Stimulated activated naive CD8-positive, alpha-beta T cell treated with anti-CD3 and anti-CD28 coated beads, Interleukin-15, Interleukin-2, amounts not matched to agents 100 ng/mL and 50 ng/mL, for 24 hours (primary cell): ENCODE results near the gene HEPACAM.

Source experiments
- H3K27ac Mint-ChIP-seq: one replicate; pipeline ENCODE4 v1.8.0; 2021; ENCODE audit warnings: mild to moderate bottlenecking, mixed read lengths
- H3K27me3 Mint-ChIP-seq: one replicate; pipeline ENCODE4 v1.8.0; 2021; ENCODE audit warnings: mixed read lengths
- H3K36me3 Mint-ChIP-seq: one replicate; pipeline ENCODE4 v1.8.0; 2021; ENCODE audit warnings: low read depth, mixed read lengths
- H3K4me1 Mint-ChIP-seq: one replicate; pipeline ENCODE4 v1.8.0; 2021; ENCODE audit warnings: low read depth, mixed read lengths
- H3K4me3 Mint-ChIP-seq: one replicate; pipeline ENCODE4 v1.8.0; 2021; ENCODE audit warnings: mild to moderate bottlenecking, mixed read lengths
- H3K9me3 Mint-ChIP-seq: one replicate; pipeline ENCODE4 v1.8.0; 2021; ENCODE audit warnings: mixed read lengths

HEPACAM gene

DNA sequence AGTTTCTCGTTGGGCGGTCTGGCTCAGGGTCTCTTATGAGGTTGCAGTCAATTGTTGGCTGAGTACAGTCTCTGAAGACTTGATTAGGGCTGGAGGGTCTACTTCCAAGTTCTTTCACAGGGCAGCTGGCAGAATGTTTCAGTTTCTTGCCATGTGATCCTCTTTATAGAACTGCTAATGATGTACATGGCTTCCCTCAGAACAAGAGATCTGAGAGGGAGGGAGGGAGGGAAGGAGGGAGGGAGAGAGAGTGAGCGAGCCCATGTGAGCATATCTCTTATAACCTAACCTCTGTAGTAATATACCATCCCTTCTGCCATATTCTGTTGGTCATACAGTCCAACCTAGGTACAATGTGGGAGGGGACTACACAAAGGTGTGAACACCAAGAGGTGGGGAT lies 15.5 kb upstream of the HEPACAM start:
- Mint-ChIP-seq H3K27ac (no peak overlapping the region), H3K4me3 (no peak overlapping the region), H3K36me3 (peaks cover 11% of the 10 kb centered on the region), H3K4me1 (peaks cover 8% of the 10 kb centered on the region), H3K9me3 (peaks cover 7% of the 10 kb centered on the region), H3K27me3 (no peaks in the 10 kb centered on the region)

DNA sequence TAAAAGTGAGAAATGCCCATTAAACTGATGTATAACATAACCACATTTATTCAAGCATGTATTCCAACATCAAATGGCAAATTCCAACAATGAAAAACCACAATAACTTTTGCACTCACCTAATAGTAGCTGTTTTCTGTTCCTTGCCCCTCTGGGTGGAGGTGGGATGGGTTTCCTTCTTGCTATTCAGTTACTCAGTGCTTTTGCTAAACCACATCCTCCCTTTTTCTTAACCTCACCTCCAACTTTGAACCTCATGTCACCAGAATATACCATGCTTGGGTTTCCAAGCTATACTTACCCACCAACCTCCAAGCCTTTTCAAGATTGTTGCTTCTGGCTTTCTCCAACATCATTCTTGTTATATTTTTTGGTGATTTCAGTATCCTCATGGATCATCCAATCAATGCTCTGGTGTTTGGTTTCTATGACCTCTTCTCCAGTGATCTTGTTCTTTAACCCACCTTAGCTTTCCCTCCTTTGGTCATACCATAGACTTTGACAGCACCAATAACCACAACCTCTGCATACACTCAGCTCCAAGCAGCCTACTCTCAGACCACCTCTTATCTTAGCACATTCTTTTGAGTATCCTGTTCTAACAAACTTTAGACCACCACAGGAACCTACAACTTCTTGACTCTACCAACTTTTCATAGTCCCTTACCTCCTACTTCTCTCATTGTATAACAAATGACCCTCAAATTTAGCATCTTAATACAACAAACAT lies 14.9 kb upstream of the HEPACAM start:
- Mint-ChIP-seq H3K27me3 (no peaks in the 10 kb centered on the region), H3K27ac (no peak overlapping the region), H3K4me1 (peaks cover 8% of the 10 kb centered on the region), H3K4me3 (no peak overlapping the region), H3K36me3 (peaks cover 11% of the 10 kb centered on the region), H3K9me3 (peaks cover 7% of the 10 kb centered on the region)

DNA sequence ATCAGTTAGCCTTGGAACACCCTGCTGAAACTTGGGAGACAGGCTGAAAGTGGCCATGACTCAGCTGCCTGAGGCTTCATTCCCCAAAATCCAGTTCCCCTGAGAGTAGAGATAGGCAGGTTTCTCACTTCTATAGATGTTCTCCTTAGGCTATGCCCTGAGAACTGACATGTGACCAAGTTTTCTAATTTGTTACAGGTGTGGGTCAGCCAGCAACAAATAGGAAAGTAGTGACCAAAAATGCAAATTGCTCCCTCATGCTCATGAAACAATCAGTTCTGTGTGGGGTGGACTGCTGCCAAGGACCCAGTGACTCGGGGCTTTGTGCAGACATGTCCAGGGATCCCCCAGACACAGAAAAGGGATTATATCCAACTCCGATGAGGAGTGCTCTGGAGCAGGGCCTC lies 10.9 kb upstream of the HEPACAM start:
- Mint-ChIP-seq H3K4me1 (peaks cover 12% of the 10 kb centered on the region), H3K4me3 (no peak overlapping the region), H3K36me3 (peaks cover 11% of the 10 kb centered on the region), H3K27ac (no peak overlapping the region), H3K27me3 (no peaks in the 10 kb centered on the region), H3K9me3 (peaks cover 7% of the 10 kb centered on the region)

DNA sequence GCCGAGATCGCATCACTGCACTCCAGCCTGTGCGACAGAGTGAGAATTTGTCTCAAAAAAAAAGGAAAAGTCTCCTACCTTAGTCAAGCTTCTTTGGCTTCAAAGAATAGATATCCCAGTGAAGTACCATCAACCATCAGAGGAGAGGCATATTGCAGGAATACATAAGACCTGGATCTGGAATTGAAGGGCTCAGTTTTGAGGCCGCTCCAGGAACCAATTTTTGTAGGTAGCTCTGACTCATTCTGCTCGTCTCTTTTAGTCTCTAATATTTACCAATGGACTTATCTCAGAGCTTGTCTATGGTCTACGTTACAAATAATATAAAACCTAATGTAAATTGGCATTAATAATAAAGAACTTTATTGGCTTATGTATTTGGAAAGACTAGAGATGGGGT lies 10.0 kb upstream of the HEPACAM start:
- Mint-ChIP-seq H3K27me3 (no peaks in the 10 kb centered on the region), H3K27ac (no peak overlapping the region), H3K4me3 (no peak overlapping the region), H3K4me1 (peaks cover 12% of the 10 kb centered on the region), H3K9me3 (peaks cover 7% of the 10 kb centered on the region), H3K36me3 (peaks cover 11% of the 10 kb centered on the region)

DNA sequence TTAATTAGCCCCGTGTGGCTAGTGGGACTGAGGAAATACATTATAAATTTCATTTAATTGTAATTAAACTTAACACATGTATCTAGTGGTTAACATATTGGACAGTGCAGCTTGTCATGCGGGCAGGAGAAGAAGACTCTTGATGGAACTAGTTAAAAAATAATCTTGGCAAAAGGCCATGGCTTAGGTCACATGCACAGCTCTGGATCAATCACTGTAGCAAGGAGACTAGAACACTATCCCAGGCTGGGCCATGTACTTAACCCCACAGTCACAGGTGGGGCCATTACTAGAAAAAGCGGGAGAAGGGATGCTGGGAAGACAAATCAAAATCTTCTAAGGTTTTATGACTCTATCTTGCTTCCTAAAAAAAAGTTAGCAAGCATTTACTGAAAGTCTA lies 8.7 kb upstream of the HEPACAM start:
- Mint-ChIP-seq H3K4me1 (peaks cover 12% of the 10 kb centered on the region), H3K9me3 (peaks cover 7% of the 10 kb centered on the region), H3K4me3 (no peak overlapping the region), H3K27ac (no peak overlapping the region), H3K27me3 (no peaks in the 10 kb centered on the region), H3K36me3 (peaks cover 11% of the 10 kb centered on the region)

DNA sequence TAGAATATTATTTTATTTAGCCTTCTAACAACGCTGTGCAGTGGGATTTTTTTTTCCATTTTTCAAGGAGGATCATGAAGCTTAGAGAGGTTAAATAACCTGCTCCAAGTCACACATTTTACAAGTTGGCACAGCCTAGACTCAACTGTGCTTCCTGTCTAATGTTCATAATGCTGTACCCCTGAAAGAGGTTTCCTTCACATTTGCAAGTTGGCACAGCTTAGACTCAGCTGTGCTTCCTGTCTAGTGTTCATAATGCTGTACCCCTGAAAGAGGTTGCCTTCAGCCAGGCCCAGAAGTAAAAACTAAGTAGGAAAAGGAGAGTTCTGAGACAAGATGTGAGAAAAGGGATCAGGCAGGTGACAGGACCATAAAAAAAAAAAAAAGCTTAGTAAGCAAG lies 7.9 kb upstream of the HEPACAM start:
- Mint-ChIP-seq H3K4me3 (no peak overlapping the region), H3K4me1 (peaks cover 12% of the 10 kb centered on the region), H3K27me3 (no peaks in the 10 kb centered on the region), H3K9me3 (peaks cover 6% of the 10 kb centered on the region), H3K36me3 (peaks cover 6% of the 10 kb centered on the region), H3K27ac (peak overlapping the region; percentile 7)

DNA sequence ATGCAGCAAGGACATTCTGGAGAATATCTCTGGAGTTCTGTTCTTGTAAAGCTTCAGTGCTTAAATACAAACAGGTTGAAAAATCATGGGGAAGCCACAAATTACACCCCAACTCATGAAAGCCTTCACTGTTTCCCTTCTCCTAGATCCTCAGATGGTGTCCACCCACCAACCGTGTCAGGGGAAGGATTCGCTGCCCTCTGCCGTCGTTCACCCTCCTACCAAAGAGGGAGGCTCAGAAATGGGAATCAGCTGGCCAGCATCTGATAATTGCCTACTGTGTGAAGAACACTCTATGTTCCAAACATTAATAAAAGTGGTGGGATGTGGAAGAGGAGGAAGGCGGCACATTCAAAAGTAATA lies 7.4 kb upstream of the HEPACAM start:
- Mint-ChIP-seq H3K9me3 (peaks cover under 1% of the 10 kb centered on the region), H3K27ac (no peak overlapping the region), H3K36me3 (peaks cover 1% of the 10 kb centered on the region), H3K4me3 (no peak overlapping the region), H3K4me1 (peaks cover 12% of the 10 kb centered on the region), H3K27me3 (no peaks in the 10 kb centered on the region)

DNA sequence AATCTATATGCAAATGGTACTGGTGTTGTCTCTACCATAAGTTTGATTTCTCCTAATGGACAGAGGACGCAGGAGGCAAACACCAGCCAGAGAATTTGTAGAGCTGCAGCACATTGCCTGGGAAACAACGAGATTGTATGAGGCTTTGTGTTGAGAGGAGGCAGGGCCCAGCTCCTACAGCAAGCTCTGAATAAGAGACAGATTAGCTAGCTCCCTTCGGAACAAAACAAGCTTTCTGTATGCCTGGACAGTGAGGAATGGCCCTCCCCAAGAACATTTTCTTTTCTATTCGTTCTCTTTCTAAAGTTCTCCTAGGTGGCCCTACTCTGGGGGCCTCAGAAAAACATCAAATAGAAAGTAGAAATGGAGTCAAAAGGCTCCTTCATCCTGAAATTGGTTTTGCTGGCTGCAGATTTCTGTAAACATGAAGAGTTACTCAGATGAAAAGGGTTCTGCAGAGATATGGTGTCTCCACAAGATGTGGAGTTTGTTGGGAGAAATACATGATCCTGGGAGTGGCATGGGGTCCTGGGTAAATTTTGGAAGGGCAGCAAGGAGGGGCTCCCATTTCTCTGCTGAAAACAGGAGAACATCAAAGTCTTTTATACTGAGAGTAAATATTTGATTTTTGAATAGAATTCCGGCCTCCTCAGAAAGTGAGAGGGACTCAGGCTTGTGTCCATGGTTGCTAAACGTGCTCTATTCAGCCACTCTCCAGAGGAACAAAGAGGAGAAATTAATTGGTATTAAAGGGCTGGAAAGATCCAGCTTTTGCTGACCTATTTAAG lies 6.8 kb upstream of the HEPACAM start:
- no peaks in the 10 kb centered on the region for H3K9me3 Mint-ChIP-seq
- H3K27ac Mint-ChIP-seq = no peak overlapping the region
- no peak overlapping the region for H3K4me3 Mint-ChIP-seq
- no peaks in the 10 kb centered on the region for H3K27me3 Mint-ChIP-seq
- peaks cover 12% of the 10 kb centered on the region for H3K4me1 Mint-ChIP-seq
- H3K36me3 Mint-ChIP-seq = no peaks in the 10 kb centered on the region

DNA sequence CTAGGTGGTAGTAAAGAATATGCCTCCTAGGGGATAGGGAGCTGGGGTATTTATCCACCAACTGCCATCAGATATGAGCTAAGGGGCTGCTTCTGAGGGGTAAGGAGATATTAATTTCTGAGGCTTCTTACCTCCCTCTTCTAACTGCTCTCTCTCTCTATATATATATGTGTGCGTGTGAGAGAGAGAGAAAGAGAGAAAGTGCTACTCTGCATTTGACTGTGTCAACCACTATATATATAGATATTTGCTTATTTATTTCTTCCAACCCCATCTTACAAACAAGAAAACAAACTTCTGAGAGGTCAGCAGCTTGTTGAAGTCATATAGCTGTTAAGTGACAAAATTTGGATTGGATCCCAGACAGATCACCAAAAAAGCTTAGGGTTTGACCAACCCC lies 5.9 kb upstream of the HEPACAM start:
- Mint-ChIP-seq H3K27ac (no peak overlapping the region), H3K27me3 (no peaks in the 10 kb centered on the region), H3K36me3 (no peaks in the 10 kb centered on the region), H3K4me1 (peaks cover 12% of the 10 kb centered on the region), H3K4me3 (no peak overlapping the region), H3K9me3 (no peaks in the 10 kb centered on the region)

DNA sequence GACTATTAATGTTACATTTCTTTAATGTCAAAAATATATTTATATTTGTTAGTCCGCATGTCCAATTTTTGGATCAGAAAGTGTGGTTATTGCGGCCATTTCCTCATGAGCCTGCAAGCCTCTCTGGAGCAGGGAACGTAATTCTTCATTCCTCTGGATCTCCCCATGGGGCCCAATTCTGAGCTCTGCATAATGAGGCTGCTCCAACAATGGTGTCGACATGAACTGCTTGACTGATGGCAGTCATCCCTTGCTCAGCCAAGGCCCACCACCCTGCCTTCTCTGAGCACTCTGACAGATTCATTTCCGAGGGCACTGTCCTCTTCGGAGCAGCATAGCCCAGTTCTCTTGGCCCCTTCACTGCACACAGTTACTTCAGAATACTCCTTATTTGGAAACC lies 3.1 kb upstream of the HEPACAM start:
- Mint-ChIP-seq H3K4me1 (peaks cover 12% of the 10 kb centered on the region), H3K27me3 (no peaks in the 10 kb centered on the region), H3K27ac (no peak overlapping the region), H3K9me3 (no peaks in the 10 kb centered on the region), H3K4me3 (no peak overlapping the region), H3K36me3 (no peaks in the 10 kb centered on the region)

DNA sequence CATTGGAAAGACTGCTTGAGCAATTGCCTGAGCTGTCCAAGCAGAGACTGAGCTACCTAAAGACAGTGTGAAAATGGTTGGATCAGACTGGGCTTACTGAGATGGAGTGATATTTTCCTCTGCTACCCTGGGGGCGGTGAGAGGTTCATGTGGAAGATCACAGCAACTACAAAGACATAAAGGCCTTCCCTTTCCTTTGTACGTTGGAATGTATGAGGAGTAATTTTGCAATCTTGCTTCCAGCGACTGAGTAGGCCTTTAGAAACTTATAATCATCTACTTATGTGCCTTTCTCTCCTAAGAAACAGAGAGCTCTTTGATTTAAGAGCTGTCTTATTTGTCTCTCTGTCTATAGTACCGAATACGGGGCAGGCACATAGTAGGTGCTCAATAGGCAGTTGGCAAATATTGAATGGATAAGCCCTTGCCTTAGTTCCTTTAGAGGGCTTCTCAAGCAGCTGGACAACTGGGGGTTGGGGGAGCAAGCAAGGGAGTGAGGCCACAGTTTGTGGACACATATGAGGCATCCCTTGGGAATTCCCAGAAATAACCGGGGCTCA lies 2.4 kb upstream of the HEPACAM start:
- Mint-ChIP-seq H3K36me3 (no peaks in the 10 kb centered on the region), H3K27me3 (no peaks in the 10 kb centered on the region)

DNA sequence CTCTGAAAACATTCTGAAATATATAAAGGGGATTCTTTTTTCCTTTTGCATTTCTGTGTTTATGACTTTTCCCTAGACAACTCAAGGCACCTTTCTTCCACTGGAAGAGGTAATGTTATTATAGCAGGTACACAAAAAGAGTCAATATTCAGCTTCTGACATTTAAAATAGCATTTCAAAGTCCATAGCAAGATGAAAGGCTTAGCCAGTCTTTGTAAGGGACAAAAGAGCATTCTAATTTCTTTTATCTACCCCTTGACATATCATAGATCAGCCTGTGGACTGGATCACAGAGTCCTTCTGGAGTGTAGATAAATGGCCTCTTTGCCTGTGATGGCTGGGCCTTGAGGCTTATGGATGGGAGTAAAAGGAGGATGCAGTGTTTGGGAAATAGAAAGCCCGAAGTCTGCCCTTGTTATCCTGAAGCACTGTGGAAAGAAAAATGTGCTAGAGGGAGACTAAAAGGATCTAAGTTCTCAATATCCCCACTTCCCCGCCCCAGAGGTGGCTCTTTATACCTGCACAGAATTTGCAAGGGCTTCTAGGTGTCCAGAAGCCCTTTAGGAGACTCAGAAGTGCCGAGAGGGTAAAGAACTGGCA lies 1.6 kb upstream of the HEPACAM start:
- Mint-ChIP-seq H3K27ac (no peak overlapping the region), H3K9me3 (no peaks in the 10 kb centered on the region), H3K36me3 (no peaks in the 10 kb centered on the region), H3K4me1 (no peaks in the 10 kb centered on the region), H3K27me3 (no peaks in the 10 kb centered on the region), H3K4me3 (no peak overlapping the region)

More for the DNA sequence above, 2.4 kb upstream of the HEPACAM start:
- Mint-ChIP-seq H3K27ac (no peak overlapping the region), H3K4me1 (peaks cover 6% of the 10 kb centered on the region), H3K4me3 (no peak overlapping the region), H3K9me3 (no peaks in the 10 kb centered on the region)

DNA sequence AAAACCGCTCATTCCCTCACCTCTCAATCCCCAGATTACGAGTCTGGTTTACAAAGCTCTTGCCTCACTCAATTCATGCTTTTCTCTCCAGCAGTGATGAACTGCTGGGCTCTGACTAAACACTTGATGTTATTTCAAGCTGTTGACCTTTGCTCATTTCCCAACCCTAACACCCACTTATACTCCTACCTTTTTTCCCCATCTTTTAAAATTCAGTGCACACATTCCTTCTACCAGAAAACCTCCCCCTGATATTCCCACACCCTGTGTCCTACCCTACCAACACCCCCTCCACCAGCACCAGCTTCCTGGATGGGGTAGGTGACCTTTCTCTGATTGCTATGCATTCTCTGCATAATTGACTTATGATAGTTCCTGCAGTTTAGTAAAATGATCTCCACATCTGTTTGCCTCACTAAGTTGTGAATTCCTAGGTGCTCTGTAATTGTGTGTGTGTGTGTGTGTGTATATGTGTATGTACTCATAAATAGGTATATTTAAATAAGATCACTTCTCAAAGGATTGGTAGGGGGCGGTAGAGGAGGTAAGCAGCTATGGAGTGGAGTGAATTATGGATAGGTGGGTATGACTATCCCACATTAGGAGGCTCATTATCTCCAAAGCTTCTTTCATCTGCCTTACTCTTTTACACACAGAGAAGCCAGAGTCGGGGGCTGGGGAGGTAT lies 842 bp downstream of the HEPACAM start:
- Mint-ChIP-seq H3K36me3 (no peaks in the 10 kb centered on the region), H3K9me3 (no peaks in the 10 kb centered on the region), H3K27me3 (no peaks in the 10 kb centered on the region), H3K4me3 (no peak overlapping the region), H3K27ac (no peak overlapping the region), H3K4me1 (peaks cover 9% of the 10 kb centered on the region)

DNA sequence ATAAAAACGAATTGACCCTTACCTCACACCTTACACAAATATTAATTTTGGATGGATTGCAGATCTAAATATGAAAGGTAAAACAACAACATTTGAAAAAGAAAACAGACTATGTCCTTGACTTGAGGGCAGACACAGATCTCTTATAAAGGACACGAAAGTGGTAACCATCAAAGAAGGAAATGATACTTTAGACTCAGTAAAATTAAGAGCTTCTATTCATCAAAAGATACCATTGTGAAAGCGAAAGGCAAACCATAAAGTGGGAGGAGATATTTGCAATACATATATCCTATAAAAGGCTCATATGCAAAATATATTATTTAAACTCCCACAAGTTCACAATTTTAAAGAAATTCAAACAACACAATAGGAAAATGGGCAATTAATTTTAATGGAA lies 5.0 kb downstream of the HEPACAM start:
- Mint-ChIP-seq H3K27ac (no peak overlapping the region), H3K4me3 (no peak overlapping the region), H3K9me3 (no peaks in the 10 kb centered on the region), H3K27me3 (no peaks in the 10 kb centered on the region), H3K36me3 (no peaks in the 10 kb centered on the region), H3K4me1 (peaks cover 9% of the 10 kb centered on the region)
